Measurements from ENCODE around the gene DRG2.

DNA sequence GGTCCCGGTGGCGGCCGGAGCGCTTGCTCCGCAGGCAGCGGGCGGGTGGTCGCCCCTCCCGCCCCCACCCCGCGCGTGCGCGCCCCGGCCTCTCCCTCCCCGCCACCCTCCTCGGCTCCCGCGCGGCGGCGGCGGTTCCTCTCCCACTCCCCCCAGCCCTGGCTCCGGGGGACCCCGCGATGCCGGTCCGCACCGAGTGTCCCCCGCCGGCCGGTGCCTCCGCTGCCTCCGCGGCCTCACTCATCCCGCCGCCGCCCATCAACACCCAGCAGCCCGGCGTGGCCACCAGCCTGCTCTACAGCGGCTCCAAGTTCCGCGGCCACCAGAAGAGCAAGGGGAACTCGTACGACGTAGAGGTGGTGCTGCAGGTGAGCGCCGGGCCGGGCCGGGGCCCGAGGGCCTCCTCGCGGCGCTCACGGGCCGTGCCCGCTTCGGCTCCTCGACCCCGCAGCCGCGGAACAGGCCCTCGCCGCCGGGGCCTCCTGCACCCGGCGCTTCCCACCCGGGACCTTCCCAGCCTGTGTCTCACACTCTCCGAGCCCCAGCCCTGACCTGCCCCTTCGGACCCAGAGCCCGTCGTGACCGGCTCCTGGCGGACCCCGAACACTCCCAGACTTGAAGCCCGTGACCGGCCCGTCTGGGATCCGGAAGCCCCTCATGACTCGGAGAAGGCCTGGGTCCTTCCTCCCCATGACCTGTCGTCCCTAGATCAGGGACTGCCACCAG lies 48.0 kb upstream of the DRG2 start:
- TF ChIP-seq POLR2A (IDR thresholded peaks at IDR 0.05), result no peak
- TF ChIP-seq, protein P1, sequence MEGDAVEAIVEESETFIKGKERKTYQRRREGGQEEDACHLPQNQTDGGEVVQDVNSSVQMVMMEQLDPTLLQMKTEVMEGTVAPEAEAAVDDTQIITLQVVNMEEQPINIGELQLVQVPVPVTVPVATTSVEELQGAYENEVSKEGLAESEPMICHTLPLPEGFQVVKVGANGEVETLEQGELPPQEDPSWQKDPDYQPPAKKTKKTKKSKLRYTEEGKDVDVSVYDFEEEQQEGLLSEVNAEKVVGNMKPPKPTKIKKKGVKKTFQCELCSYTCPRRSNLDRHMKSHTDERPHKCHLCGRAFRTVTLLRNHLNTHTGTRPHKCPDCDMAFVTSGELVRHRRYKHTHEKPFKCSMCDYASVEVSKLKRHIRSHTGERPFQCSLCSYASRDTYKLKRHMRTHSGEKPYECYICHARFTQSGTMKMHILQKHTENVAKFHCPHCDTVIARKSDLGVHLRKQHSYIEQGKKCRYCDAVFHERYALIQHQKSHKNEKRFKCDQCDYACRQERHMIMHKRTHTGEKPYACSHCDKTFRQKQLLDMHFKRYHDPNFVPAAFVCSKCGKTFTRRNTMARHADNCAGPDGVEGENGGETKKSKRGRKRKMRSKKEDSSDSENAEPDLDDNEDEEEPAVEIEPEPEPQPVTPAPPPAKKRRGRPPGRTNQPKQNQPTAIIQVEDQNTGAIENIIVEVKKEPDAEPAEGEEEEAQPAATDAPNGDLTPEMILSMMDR (IDR thresholded peaks at IDR 0.05), result no peak
